Measurements from ENCODE around the gene EPAS1.

Gene EPAS1

DNA sequence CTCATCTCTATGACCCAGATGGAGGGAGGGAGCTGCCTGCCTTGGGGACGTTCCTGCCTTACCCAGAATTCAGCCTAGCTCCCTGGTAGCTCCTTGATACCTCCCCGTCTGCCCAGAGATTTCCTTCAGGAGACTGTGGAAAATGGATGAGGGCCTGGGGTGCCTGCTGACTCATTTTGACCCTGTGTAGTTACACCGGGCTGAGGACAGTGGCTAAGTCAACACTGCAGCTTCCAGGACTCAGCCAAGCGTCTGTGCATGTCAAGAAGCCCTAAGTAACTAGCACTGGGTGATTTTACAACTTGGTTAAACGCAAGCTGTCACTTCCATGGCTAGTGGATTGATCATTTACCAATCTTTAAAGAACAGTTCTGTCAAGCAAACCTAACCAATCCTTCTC lies 23.3 kb upstream of the EPAS1 start:
- no peak for DNase-seq

DNA sequence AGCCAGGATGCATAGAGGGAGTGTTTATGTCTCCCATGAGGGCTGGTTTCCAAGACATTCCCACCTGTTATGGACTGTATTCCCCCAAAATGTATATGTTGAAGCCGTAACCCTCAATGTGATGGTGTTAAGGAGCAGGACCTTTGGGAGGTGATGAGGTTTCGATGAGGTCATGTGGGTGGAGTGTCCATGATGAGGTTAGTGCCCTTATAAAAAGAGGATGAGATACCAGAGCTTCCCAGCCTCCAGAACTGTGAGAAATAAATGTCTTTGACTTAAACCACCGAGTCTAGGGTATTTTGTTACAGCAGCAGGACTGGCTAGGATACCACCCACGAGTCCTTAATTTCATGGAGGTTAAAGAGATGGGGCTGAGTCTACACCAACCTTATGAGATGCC lies 22.6 kb upstream of the EPAS1 start:
- no peak for DNase-seq

DNA sequence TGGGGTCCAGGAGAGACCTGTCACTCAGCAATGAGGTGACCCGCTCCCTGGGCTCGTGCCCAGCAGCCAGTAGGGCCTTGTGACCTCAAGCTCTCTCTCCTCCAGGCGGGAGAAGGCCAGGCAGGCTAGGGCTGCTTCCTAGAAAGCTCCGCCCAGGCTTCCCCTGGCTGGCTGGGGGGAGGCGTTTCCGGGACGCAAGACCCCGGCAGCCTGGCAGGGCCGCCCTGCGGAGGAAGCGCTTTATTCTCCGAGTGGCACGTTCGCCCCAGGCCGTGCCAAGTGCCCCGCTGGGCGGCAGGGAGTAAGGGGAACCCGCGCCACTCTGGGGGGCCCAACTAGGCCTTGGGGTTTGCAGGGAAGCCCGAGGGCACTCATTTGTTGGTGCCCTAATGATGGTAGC lies 21.2 kb upstream of the EPAS1 start:
- DNase-seq, result peak; percentile 62

DNA sequence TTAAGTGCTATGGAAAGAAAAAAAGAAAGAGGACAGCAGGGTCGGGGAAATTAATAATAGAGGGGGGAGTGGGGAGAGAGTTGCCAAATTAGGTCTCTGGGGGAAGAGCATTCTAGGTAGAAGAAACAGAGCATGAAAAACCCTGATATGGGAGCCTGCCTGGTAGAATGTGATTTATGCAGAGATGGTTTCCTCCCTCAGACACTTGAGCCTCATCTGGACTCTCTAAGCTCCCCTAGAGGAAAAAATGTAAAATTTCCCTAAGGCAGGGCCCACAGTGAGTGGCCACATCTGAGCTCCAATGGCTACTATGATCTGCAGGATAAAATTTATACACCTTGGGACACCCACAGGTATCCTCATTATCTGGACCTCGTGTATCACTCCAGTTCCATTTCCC lies 20.6 kb upstream of the EPAS1 start:
- no peak for DNase-seq

DNA sequence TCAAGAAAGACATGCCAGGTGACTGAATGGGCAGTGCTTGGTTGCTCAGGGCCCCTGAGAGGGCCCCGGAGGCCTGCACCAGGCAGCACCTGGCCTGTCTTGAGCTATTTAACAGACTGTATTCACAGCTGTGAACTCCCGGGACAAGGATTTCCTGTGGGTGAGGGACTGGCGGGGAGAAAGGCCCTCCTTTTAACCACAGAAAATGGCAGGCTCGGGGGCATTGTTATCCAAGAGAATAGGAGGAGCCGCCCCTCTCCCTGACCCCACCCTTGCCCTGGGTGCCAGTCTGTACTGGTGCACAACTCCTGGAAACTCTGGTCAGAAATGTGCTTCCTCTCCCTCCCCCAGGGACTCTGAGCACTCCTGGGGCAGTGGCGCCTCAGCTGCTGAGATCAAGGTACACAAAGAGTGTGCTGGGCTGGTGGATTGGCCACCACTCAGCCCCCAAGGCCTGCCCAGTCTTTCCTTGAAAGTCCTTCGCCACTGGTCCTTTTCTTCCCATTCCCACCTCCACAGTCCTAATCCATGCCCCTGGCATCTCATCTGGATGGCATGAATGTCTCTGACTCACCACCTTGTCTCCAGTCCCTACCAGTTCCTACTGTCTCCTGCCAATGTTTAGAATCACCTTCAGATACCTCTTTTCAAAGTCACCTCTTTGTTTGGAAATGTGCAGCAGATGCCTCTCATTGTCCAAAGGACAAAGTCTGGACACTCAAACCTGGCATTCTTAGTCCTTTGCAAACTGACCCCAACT lies 19.6 kb upstream of the EPAS1 start:
- no peak for DNase-seq

DNA sequence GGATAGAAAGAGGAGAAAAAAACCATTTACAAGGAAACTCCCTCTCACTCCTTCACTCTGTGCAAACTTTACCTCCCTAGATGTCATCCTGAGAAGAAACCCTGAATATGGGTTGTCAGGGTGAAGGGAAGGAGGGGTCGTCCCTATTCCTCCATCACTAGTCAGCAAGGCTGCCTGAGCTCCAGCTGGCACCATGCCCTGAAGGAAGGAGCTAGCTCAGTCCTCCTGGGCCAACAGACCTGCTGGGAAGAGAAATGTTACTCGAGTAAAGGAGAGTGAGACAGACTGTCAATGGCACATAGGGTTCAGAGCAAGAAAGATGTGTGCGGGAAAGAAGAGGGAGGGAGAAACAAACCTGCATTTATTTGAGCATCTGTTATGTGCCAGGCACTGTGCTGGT lies 18.3 kb upstream of the EPAS1 start:
- DNase-seq, result no peak

DNA sequence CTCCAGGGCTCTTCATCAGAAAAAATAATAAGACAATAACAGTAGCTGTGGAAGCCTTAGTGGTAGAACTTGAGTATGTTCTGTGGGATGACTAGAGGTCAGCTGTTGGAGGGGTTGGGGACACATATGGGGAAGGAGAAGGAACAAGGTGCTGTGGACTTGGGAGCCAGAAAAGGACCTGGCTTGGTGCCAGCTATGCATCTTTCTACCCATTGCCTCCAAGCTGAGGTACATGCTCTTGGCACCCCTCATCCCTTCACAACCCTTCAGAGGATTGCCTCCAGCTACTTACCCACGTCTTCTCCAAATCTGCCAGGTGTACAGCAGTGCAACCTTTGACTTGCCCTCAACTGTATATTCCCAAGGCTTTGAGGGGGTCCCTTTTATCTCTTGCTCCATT lies 15.3 kb upstream of the EPAS1 start:
- no peak for DNase-seq

DNA sequence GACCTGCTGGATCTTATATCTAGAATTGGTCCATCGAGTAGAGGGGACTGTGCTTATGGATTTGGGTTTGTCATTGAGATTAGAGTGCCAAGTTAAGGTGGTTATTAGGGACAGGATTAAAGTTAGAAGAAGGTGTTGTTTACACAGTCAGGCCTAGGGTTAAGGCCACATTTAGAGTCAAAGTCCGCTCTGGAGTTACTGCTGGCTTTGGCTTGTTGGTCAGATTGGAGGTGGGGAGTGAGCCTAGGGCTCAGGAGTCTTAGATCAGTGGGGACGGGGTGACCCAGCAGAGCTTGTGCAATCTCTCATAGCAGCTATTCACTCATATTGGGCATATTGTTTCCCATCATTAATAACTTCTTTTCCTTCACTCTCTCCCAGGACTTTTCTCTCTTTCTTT lies 13.5 kb upstream of the EPAS1 start:
- no peak for DNase-seq

DNA sequence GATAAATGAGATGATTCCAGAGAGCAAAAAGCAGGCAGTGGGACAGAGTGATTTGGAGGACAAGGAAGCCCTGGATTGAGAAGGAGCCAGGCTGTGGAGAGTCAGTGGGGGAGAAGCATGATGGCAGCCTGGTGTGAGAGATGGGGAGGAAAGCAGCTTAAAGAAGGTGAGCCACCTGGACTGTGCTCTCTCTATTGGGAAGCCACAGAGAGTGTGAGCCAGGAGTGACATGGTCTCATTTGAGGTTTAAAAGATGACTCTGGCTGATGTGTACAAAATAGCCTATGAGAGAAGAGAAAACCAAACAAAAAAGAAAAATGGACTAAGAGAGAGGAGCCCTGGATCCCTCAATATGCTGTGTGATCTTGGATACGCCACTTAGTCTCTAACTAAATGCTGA lies 12.9 kb upstream of the EPAS1 start:
- no peak for DNase-seq

DNA sequence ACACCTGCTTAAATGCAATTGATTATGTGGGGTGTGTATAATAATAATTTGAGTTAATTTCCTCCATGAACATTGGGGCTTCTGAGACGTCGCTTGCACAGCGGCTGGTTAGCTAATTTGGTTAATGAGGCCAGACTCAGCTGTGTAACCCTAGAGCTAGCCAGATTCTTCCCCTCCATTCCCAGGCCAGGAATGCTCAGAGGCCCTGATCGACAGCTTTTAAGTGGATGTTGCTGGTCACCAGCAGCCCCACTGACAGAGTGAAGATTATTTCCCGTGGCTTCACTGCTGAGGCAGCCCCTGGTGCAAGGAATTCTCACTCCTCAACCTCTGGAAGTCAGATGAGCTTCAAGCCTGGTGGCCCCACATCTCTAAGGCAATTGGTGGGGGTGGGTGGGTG lies 12.4 kb upstream of the EPAS1 start:
- no peak for DNase-seq

DNA sequence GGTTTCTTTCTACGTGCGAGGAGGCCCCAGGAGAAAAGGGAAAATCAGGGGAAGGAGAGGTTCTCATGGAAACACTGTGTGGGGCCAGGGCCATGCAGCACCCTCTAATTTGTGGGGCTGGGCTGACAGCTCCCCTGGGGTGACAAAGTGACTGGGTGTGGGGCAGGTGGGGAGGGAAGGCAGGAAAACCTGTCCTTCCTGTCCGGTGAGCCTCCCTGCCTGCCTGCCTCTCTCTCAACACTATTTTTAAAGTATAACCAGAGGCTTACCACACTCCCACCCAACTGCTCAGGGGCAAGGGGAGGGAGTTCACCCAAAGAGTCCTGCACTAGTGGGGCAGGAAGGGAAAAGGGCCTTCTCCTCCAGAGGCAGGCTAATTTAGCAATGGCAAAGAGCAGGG lies 10.5 kb upstream of the EPAS1 start:
- no peak for DNase-seq

DNA sequence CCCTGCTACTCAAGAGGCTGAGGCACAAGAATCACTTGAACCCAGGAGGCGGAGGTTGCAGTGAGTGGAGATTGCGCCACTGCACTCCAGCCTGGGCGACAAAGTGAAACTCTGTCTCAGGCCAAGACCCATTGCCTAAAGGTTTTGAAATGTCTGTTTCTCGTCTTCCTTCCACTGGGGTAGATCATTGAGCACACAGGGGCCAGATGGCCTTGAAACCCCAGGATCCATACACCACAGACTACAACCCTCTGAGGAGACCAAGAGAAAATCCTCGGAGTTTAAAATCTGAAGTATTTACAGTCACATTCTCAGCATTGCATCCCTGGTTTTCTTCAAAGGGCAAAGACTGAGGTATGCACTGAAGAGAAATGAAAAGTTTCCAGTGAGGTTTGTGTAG lies 7.1 kb upstream of the EPAS1 start:
- DNase-seq, result no peak

DNA sequence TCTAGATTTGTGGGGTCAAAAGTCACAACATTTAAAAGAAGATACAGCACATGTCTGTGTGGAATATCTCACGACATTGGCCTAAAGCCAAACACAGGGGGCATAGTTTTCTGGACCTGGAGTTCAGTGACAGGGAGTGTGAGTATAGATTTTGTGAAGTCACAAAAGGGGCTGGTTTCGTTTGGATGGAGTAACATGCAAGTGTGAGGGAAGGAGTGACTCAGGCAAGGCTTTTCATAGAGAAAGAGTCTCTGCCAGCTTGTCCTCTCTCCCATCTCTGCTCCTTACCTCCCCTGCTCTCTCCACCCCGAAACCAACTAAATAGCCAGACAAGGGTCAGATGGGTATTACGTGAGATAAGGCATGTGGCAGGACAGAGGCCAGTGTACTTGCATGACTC lies 3.7 kb upstream of the EPAS1 start:
- no peak for DNase-seq

DNA sequence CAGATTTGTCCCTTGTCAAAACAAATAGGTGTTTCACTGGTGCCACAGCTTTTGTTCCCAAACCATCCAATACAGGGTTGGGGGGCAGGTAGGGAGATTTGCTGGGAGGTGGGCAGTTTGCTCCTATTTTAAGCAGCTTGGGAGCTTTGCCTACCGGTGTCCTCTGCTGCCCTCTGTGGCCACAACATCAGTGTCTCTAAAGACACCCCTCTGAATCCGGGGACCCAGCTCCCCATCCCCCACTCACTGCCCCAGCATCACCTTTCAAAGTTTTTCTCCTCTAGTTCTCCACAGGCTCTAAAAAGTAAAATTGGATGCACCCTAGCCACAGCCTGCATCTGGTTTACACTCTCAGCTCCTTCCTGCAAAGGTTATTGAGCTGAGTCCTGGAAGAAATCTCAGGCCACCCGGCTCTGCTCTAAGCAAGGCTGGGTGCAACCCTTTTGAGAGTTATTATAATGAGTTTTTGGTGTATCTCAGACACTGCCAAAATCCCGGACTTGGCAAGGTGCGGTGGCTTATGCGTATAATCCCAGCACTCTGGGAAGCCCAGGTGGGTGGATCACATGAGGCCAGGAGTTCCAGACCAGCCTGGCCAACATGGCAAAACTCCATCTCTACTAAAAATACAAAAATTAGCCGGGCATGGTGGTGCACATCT lies 2.9 kb upstream of the EPAS1 start:
- peak; percentile 41 for DNase-seq

DNA sequence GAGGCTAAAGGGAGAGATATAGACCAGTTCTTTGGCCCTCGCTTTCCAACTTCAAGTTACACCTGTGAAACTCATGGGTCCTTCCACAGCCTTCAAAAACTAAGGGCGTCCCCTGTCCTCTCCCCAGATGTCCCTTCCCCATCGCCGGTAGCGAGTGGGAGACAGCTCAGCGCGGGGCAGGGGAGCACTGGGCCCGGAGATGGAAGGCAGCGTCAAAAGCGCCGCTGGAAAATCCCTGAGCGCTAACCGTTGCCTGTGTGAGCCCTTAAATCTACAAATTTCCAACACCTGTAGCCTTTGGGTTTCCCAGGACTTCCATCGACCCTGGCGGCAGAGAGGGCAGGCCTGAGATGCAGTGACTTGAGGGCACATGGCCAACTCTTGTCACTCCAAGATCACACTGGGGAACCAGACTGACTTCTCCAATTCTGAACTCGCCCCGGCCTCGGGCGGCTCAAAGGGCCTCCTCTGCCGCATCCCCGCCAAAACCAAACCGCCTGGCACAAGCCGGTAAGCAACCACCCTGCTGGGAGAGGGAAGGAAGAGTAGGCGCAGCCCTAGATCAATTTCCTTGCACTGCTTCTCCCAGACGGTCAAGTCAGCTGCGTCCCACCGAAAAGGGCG lies 879 bp upstream of the EPAS1 start:
- peak; percentile 44 for DNase-seq

DNA sequence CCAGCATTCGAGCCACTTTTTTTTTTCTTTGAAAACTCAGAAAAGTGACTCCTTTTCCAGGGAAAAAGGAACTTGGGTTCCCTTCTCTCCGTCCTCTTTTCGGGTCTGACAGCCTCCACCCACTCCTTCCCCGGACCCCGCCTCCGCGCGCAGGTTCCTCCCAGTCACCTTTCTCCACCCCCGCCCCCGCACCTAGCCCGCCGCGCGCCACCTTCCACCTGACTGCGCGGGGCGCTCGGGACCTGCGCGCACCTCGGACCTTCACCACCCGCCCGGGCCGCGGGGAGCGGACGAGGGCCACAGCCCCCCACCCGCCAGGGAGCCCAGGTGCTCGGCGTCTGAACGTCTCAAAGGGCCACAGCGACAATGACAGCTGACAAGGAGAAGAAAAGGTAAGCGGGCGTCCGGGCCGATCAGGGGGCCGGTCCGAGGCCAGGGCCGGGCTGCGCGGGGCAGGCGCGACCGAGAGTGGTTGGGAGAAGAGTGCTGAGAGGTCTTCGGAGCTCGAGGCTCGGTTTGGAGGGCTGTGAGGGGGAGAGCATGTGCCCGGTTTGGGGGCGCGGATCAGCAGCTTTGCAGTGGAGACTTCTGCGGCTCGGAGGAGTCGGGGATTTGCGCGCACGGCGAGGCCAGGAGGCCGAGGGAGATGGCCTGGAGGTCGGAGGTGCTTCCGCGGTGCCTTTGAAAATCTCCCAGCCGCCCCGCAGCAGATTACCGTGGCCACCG lies 502 bp downstream of the EPAS1 start:
- no peak for DNase-seq

DNA sequence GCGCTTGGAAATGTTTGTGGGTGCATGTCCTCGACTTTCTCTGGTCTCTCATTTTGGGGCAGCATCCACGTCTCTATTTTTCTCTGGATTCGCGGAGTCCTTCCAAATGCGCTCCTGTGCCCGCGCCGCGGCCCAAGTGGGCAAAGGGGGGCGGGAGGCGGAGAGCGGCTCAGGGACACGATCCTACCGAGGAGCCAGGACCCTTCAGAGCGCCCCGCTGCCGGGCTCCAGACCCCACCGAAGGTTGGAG lies 990 bp downstream of the EPAS1 start:
- DNase-seq, result no peak

DNA sequence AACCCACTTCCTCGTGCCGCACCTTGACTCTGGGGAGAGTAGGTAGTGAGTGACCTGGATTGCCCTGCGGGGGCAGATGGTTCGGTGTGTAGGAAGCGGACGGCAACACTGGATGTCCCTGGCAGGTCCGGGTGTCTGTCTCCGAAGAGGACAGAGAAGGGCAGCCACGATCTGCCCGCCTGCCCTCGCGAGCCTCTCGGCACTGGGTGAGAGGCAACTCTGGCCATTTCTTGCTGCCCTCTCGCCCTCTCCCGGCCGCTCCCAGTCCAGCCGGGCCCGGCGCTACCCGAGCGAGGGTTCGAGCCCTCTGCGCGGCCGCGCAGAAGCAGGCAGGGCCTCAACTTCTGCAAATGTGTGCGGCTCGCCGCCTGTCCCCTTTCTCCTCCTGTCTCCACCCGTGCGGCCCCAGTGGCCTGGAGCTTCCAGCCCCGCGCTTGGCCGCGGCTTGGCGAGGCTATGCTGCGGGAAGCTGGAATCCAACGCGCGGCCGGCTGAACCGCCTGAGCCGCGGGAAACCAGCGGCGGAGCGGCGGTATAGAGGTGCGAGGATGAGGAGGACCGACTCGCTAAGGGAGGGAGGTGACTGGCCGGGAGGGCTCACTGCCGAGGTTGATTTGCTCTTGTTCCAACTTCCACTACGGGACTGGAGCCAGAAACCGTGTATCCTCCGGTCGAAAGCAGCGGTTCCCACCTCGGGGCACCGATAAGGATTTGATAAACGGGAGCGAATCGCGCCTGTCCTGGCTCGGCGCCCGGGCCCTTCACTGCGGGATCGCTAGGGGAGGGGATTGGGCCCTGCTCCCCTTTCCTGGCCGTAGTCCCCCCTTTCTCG lies 1.5 kb downstream of the EPAS1 start:
- DNase-seq, result peak; percentile 35

DNA sequence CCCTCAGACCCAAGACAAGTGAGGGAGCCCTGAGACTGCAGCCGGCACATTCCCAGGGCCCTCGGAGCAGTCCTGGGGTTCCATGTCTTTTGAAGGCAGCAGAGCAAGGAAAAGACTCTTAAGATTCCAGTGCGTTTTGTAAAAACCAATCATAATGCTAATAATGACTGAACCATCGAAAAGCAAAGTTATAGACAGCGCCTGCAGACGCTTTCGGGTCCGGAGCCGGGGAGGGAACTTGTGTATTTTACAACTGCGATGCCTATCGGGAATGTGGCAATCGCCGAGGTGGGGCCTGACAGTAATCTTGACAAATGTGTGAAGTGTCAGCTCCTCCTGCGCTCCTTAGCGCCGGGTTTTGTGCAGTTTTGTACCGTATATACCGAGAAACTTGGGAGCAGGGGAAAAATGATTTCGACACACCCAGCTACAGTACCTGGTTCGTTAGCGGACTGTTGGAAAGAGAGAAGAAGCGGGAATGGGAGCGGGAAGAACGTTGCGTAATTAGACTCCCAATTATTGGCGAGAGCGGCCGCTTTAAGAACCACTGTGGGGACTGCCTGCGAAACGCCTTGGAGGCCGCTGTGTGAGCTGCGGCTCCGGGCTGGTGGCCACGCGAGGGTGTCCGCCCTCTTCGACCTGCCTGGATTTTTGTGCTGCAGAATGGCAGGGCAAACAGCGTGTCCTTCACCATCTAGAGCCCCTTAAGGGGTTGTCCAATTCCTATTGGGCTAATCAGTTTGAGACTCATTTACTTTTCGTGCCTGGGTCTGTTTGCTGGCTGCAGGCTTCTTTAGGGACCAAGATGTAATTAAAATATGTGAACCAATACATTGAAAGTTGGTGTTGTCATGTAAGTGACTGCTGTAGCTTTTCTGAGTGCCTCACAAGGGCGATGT lies 2.4 kb downstream of the EPAS1 start:
- peak; percentile 44 for DNase-seq

DNA sequence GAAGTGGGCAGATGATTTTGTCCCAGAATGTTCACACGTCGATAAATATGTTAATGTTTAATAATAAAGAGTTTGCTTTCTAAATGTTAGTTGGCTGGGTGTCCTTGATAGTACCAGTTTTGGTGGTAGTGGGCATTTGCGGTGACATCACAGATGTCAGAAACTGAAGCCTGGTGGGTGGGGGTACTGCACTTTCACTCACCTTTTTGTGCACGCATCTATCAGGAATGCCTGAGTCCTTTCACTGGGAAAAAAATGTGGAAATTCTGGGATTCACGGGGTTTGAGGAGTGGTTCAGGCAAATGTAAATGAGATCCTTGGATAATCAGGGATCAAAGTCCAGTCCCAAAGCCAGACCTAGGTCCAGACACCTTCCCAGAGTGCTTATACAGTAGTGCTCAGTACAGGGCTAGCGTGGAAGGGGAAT lies 3.2 kb downstream of the EPAS1 start:
- no peak for DNase-seq

DNA sequence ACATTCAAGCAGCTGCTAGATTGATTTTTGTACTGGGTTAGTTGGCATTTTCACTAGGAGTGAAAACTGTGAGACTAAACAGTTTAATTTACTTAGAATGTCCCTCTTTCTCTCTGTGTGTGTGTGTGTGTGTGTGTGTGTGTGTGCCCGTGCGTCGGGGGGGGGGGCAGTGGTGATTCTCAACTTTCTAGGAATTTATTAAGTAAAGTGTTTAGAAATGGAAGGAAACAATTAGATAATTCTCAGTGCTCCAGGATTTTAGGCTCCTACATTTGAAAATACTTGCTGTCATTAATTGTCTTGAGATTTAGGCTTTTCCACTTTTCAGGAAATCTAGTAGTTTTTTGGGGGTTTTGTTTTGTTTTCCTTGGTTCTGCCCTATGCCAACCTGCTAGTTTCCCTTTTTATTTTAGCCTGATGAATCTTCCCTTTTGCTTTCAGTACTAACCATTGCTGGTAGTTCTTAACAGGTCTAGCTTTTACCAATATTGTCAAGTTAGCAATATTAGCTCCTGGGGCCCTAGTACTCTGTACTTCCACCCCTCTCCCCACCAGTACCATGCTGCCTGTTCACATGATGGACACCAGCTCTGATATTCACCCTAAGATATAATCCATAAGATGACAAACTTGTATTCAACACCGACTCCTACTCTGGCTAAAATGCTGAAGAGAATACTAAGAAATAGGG lies 4.9 kb downstream of the EPAS1 start:
- no peak for DNase-seq
